Measurements from ENCODE around the gene KLRD1.
"Not testable (repeated sequence)": the region's sequence is repeated elsewhere in the genome, so short reads cannot be mapped to it uniquely, and the experiment has no call there.

Gene KLRD1, protein sequence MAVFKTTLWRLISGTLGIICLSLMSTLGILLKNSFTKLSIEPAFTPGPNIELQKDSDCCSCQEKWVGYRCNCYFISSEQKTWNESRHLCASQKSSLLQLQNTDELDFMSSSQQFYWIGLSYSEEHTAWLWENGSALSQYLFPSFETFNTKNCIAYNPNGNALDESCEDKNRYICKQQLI

DNA sequence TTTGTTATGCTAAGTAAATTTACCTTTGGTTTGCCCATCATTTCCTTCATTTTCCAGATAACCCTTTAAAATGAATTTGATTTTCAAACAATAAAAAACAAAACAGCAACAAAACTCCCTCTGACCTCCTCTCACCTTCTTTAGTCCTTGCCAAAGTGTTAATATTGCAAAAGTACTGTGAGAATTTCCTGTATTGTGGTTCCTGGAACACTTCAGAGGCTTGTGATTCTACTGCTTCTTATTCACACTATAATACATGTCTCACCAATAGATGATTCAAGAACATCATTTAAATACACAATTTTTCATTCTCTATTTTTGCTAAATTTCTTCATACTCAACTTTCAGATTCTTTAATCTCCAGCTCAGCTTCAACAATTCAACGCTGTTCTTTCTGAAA lies at the start of gene KLRD1:
TSS of gene KLRD1 (plus strand) at position 241 of the 400 bp plus-strand sequence. CDS start 208 bp downstream, outside the sequence.
- no peak for DNase-seq

DNA sequence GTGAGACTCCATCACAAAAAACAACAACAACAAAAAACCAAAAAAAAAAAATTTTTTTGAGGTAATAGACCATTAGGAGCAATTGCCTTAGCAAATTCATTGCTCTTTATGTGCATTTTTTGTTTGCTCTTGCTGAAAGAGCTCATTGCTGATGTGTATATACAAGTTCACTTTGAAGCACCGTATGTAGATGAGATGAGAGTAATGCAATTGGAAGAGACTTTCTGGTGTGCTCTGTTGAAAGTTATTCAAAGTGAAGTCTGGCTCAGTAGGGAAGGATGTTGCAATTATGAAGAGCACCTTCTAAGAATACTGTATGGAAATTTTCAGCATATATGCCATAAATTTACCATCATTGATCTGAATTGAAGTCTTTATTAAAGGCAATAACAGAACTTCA lies 46.7 kb upstream of the KLRD1 start:
- no peak for DNase-seq

DNA sequence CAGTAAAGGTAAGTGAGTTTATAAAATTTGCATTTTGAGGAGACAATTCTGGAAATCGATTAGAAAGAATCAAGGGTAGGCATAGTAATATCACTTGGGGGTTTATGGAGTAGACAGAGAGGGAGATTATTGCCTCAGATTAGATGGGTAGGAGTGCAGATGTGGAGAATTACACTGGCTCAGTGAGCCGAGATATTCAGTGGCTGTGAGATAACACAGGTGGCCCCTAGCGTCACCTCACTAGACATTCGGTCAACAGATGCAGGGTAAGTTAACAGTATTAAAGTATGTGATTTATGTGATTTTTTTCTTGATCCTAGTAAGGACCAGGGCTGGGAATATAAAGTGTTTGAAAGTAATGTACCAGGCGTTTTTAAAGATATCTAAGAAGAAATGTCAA lies 39.6 kb upstream of the KLRD1 start:
- DNase-seq, result no peak

- no peak for DNase-seq
Observed at GRCh38 chr12:10272467-10272866, 35.2 kb upstream of the KLRD1 start.

DNA sequence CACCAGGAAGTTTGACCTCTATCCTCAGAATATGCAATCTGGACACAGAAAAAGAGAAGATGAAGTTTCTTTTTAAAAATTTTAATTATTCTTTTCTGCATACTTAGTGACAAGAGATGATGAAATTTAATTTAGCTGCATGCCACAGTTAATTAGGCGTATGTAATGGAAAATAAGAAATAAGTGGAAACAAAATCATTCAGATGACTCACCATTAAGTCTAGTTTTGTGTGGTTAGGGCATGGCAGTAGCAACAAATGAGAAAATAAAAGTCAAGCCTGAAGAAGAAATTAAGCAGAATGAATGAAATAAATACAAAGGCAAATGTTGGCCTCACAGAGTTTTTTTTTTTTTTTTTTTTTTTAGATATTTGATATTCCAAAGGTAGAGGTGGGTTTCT lies 30.9 kb upstream of the KLRD1 start:
- no peak for DNase-seq

DNA sequence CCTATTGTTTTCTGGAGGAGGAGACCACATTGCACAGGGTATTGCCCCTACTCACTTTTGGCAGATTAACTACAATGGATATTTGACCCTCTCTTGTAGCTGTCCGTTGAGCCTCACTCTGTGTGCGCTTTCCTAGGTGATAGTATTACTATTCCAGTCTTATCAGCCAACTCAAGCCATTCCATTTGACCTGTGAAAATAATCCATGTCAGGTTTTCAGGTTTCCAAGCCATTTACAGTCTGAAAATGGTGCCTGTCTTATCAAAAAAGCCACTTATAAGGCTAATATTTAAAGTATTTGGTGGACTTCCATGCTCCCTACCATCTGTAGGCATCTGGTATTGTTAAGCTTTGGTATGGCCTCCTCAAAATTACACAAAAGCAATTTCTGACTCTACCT lies 29.6 kb upstream of the KLRD1 start:
- no peak for DNase-seq

DNA sequence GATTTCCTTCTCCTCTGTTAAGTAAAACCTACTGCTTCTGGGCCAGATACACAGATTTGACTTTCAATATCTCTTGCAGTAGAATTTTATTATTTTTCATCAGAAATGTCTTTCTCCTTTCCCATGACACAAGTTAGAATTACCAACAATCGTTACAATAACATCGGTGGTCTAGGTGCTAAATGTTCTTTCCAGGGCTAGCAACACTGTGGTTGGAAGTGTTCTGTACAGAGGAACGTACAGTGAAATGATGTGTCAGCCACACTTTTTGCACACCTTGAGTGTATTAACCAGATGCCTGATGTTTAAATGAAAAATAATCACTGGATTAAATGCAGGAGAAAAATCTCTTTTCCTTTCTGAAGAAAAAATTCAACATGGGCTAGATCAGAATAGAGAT lies 27.7 kb upstream of the KLRD1 start:
- DNase-seq, result no peak

GRCh38 chr12:10283027-10283426 lies 24.6 kb upstream of the KLRD1 start:
- no peak for DNase-seq

DNA sequence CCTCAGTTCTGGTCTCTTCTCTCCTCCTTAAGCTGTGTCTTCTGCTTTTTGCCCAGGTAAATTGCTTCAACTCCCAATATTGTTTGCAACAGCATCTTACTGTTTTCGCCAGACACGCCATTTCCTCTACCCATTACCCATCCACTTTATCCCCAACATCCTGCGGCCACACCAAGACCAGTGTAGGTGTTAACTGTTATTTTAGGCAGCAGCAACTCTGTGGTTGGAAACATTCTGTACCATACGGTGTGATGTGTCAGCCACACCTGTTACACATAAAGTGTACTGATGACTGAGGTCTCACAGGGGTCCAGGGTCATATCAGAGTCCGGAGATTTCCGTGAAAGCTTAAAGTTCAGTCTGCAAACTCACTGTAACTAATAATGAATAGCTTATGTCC lies 21.8 kb upstream of the KLRD1 start:
- no peak for DNase-seq

GRCh38 chr12:10289005-10289754 lies 18.5 kb upstream of the KLRD1 start:
- no peak for DNase-seq

GRCh38 chr12:10291030-10291429 lies 16.6 kb upstream of the KLRD1 start:
- no peak for DNase-seq

GRCh38 chr12:10293151-10293550 lies 14.5 kb upstream of the KLRD1 start:
- no peak for DNase-seq

- DNase-seq, result no peak
Observed at GRCh38 chr12:10293570-10294227, 14.0 kb upstream of the KLRD1 start.

DNA sequence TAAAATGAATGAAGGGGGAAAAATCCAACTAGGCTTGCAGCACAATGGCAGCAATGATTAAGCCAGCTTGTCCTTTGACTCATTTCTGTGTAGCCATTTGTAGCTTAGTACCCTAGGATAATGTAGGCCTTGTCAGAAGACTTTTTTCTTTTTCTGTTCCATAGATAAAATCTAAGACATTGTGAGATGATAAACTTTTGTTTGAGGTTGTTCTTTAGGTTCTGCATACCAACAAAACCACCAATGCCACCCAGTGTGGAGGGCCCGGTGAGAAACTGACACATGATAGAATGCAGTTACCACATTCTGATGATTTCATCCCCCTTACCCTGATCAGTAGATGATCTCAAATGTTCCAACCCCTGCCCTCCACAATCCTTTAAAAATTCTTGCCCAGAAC lies 6.6 kb upstream of the KLRD1 start:
- DNase-seq, result no peak

GRCh38 chr12:10304161-10304574 lies 3.5 kb upstream of the KLRD1 start:
- no peak for DNase-seq

DNA sequence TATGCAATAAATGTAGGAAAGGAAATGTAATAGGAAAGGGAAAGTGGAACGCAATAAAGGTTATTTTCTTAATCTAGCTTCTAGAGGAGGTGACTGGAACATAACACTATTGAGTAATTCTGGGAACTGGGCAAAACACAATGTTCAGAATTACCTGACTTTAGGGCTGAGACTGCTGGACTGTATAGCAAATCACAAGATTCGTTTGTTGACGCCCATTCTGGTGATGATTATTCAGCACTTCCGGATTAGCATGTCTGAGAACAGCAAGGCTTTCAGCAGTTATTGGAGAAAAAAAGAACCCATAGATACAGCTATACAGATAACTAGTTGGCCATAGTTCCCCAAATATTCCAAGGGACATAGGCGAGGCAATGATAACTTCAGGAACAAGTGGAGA lies 2.3 kb upstream of the KLRD1 start:
- no peak for DNase-seq

DNA sequence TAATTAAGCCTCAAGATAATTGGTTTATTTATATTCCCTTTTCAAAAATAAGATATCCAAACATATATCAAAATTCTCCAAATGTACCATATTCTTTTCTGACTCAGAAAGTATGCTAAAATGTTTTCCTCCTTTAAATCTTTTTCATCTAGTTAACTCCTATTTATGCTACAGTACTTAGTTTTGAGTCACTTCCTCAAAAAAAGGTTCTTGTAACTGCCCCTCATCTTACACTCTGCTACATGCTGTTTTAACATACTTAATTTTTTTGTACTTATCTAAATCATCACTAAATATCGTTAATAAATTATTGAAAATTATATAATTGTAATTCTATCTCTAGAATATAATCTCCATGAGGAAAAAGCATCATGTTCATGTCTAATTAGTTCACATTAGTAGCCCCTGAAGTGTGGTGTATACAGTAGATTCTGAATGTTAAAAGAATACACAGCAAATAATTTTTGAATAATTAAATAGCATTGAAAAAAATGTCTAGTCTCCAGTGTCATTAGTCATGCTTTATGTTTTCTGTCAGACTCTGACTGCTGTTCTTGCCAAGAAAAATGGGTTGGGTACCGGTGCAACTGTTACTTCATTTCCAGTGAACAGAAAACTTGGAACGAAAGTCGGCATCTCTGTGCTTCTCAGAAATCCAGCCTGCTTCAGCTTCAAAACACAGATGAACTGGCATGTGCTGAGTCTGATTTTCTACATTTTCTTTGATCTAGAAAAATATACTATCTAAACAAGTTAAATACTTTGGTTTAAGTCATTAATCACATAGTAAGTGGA lies 3.5 kb downstream of the KLRD1 start:
- DNase-seq, result no peak

DNA sequence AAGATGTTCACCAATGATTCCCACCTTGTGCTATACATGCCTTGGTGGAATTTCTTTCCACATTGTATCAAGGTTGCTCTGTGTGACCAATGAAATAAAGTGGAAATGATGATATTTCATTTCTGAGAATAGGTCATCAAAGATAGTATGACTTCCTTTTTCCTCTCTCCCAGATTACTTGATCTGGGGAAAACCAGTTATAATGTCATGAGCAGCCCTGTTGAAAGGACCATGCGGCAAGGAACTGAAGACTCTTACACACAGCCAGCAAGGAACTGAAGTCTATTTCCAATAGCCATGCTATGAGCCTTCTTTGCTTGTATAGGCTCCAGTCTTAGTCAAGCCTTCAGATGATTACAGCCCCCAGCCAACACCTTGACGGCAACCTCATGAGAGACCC lies 11.7 kb downstream of the KLRD1 start:
- no peak for DNase-seq

DNA sequence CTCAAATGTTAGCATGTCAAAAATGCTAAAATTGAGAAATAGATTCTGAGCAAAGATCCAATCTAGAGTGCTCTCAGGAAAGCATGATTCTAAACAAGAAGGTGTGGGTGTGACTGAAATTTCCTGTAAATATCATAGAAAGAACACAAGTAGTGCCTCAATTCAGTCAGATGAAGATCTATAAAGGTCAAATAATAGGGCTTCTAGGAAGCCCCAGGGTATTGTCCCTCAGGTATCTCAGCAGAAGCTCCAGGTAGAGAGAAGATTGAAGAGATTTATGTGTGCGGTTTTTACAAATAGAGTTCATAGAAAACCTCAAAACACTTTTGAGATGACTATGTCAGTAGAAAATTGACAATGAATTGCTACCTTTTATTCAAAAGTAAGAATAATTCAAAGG lies 13.0 kb downstream of the KLRD1 start:
- no peak for DNase-seq

DNA sequence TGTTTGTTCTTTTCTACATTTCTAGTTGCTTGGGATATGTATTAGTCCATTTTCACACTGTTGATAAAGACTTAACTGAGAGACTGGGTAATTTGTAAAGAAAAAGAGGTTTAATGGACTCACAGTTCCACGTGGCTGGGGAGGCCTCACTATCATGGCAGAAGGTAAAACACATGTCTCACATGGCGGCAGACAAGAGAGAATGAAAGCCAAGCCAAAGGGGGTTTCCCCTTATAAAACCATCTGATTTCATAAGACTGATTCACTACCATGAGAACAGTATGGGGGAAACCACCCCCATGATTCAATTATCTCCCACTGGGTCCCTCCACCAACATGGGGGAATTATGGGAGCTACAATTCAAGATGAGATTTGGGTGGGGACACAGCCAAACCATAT lies 21.0 kb downstream of the KLRD1 start:
- DNase-seq, result not testable (repeated sequence)

GRCh38 chr12:10331642-10332239 lies 24.1 kb downstream of the KLRD1 start:
- no peak for DNase-seq

DNA sequence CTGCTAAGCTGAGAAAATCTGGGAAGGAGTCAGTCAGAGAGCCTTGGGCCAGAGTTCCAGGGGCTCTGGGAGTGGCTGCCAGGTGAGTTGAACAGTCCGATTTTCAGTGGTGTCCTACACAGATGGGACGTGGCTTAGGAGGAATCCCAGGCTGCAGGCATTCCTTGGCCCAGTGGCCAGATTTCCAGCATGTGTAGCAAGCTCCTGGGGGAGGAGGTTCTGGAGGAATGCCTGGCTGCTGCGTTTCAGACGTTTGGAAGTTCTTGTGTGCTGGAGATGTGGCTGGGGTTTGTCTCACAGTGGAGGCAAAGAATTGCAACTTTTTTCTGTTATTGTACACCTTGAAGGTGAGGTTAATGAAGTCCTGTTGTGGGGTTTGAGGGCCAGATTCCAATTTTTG lies 28.5 kb downstream of the KLRD1 start:
- not testable (repeated sequence) for DNase-seq

- DNase-seq, result not testable (repeated sequence)
Observed at GRCh38 chr12:10338470-10338869, 30.8 kb downstream of the KLRD1 start.
